Loucy (cell line): ENCODE measurements around the gene GNB3.

ENCODE experiments used
- CTCF ChIP-seq: fragments of 200-600 bp; sonication (generic); conservative IDR thresholded peaks from 2 replicates; pipeline ENCODE4 v1.5.1; 2014; ENCODE audit warnings: mild to moderate bottlenecking, antibody characterized with exemption, low read length
- EZH2phosphoT487 ChIP-seq: fragments of 200-600 bp; IDR thresholded peaks from 2 replicates; pipeline ENCODE4 v1.6.1; 2018; ENCODE audit warnings: antibody characterized with exemption, mild to moderate bottlenecking, moderate library complexity, borderline replicate concordance

GRCh38 chr12:6845395-6845794 is 4.7 kb downstream of the GNB3 start:
- TF ChIP-seq CTCF (no peak), EZH2phosphoT487 (no peak)
